Cortex of kidney (tissue), 1 donor: Measurements from ENCODE around the gene CEP44.
"Not testable (repeated sequence)": the region's sequence is repeated elsewhere in the genome, so short reads cannot be mapped to it uniquely, and the experiment has no call there.

Experiments
- DNase-seq: peaks from one replicate; lab custom pipeline; 2025; lab: John Stamatoyannopoulos, UW

Gene CEP44

DNA sequence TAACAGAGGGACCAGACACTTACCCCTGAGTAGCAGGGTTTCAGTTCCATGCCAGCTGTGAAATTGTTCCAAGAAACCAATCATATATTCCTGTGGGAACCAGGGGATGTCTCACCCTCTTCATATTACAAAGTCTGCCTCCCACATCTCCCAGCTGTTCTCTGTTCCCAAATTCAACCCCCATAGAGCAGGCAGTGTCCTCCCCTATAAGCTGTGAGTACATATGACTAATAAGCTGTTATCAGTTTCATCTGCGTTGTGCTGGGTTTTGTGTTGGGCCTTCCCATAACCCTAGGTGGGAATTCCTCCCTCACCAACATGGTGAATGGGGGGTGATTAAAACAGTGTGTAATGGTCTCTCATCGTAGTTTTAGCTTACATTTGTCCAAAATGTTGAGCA lies 41.0 kb downstream of the CEP44 start:
- DNase-seq, result no peak

DNA sequence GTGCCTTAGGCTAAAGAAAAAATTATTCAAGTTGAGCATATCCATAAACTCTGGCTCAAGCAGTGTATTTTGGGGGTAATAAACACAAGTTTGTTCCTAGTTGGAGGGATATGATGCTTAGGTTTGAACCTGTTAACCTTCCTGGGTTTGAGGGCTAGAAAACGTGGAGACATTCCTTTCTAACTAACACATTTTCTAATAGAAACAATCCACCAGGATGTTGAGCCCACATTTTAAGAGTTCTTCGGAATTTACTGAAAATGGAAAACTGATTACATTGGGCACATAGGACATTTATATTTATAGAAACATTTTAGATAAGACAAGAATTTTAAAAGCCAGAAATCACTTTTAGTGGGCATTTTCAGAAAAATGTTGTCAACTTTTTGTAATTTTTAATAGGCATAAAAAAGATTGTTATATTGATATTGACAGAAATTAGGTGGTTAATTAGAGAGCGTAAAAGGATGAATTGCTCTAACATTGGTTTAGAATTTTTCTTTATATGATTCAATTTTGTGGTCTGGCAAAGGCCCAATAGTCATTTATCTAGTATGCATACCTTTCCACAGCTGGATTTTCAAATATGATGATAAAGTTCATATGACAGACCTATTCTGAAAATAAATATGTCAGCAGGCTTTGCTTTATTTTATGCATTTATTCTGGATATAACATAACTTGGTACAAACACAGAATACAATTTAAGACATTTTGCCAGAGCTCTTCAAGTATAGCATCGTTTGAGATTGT lies 49.2 kb downstream of the CEP44 start:
- no peak for DNase-seq

DNA sequence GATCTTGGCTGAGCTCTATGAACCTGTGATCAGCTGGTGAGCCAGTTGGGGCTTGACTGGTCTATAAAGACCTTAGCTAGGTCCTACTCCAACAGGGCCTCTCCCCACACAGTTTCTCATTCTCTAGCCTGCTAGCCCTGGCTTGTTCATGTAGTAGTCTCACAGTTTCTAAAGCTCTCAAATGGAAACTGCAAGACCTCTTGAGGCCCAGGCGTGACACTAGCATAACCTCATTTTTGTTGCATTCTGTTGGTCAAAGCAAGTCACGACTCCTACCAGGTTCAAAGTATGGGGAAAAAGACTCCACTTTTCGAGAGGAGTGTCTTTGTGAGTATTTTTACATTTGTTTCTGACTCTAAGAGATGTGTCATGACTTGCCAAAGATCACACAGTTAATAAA lies 50.9 kb downstream of the CEP44 start:
- DNase-seq, result no peak

DNA sequence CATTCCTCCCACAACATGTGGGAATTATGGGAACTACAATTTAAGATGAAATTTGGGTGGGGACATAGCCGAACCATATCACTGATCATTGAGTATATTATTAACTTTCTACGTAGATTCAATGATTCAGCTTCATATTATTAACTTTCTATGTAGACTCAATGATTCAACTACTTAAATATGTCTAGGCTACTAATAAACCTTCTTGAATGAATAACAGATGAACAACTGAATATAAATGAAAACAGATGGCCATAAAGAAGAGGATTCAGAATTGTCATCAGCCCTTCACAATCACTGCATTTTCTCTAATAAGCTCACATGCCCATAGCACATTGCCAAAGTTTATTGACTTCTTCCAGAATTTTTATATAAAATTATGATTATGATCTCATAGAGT lies 57.0 kb downstream of the CEP44 start:
- DNase-seq, result no peak

DNA sequence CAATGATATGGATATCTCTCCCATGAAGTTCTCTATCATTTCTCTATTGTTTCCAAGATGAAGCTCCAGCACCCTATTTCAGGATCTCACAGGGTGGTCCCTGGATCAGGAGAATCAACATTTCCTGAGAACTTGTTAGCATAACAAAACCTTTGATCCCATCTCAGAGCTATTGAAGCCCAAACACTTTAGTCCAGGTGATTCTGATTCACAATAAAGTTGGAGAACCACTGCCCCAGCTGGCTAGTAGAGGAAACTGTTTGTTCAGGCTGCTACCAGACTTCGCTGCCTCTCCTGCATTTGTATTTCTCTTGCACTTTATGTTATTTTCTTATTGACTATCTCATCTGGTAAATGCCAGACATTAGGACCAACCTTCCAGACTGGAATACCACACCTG lies 65.4 kb downstream of the CEP44 start:
- DNase-seq, result no peak

DNA sequence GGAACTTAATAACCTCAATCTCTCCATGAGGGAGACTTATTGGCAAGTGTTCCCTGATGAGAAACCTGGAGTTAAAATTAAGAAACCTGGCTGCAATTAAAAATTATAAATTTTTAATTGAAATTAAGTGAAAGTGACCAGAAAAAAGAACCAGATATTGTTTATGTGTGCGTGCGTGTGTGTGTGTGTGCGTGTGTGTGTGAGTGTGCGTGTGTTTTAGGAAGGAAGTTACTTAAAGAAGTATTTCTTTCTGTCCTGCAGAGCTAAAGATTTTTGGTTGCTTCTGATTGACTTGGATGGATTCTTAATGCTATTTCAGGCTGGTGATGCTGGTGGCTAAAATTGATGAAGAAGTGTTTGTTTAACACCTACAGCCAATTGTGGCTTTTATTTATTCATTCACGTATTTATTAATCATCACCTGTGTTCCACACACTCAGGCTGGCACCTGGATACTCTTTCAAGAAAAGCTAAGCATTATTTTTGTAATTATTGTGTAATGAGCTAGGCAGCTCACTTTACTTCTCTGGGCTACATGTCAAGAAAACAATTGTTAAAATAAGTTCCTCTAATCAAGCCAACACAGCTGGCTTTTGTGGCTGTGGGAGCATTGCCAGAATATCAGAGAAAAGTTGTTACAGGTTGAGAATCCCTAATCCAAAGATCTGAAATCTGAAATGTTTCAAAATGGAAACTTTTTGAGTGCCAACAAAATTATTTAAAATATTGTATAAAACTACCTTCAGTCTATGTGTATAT lies 68.5 kb downstream of the CEP44 start:
- DNase-seq, result no peak

DNA sequence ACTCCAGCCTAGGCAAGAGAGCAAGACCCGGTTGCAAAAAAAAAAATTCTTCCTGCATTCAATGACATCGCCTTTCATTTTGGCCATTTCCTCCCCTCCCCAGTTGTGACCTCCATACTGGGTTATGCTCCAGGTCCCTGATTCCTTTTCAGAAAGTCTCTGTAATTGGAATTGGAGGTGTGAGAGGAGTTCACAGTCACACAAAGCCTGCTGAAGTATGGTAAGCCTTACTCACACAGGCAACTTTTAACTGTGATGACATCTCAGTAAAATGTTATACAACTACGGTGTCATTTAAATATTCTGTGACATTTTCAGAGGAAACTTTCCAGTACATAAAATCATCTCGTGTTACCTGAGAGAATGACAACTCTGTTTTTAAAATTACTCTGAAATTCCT lies 73.6 kb downstream of the CEP44 start:
- DNase-seq, result no peak

DNA sequence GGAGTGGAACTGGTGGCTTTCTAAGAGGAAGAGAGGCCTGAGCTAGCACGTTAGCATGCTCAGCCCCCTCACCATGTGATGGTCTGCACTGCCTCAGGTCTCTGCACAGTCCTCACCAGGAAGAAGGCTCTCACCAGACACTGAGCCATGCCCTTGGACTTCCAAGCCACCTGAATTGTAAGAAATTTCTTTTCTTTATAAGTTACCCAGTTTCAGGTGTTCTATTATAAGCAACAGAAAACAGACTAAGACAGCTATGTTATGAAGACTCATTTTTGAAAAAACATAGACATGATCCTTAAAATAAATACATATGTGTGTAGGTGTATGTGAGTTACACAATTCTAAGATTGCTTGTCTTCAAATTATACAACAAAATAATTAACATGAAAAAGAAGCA lies 74.7 kb downstream of the CEP44 start:
- no peak for DNase-seq

DNA sequence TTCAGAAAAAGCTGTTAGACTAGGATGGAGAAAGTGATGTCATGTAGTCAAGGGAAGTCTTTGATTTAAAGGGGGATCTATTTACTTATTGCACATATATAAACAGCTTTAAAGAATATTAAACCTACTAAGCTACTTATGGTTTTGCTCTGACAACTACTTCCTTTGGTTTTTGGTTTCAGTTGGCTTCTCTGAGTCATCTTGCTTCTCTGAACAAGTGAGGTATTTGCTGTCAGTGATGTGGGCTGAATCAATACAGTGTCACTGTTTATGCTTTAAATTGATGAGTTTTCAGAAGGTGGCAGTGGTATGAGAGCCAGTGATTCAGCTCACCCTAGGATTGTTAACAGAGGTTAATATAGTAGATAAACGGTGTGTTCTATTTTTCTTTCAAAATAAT lies 75.1 kb downstream of the CEP44 start:
- no peak for DNase-seq

DNA sequence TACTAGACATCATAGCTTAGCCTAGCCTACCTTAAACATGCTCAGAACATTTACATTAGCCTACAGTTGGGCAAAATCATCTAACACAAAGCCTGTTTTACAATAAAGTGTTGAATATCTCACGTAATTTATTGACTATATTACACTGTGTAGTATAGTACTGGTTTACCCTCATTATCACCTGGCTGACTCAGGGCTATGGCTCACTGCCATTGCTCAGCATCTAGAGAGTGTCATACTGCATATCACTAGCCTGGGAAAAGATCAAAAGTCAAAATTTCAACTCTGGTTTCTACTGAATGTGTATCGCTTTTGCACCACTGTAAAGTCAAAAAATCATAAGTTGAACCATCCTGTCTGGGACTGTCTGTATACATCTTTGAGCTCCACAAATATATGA lies 78.6 kb downstream of the CEP44 start:
- no peak for DNase-seq

DNA sequence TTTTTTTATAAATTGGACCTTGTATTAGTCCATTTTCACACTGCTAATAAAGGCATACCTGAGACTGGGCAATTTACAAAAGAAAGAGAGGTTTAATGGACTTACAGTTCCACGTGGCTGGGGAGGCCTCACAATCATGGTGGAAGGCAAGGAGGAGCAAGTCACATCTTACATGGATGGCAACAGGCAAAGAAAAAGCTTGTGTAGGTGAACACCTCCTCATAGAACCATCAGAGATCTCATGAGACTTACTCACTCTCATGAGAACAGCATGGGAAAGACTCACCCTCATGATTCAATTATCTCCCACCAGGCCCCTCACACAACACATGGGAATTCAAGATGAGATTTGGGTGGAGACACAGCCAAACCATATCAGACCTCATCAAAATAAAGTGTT lies 80.1 kb downstream of the CEP44 start:
- DNase-seq, result not testable (repeated sequence)

DNA sequence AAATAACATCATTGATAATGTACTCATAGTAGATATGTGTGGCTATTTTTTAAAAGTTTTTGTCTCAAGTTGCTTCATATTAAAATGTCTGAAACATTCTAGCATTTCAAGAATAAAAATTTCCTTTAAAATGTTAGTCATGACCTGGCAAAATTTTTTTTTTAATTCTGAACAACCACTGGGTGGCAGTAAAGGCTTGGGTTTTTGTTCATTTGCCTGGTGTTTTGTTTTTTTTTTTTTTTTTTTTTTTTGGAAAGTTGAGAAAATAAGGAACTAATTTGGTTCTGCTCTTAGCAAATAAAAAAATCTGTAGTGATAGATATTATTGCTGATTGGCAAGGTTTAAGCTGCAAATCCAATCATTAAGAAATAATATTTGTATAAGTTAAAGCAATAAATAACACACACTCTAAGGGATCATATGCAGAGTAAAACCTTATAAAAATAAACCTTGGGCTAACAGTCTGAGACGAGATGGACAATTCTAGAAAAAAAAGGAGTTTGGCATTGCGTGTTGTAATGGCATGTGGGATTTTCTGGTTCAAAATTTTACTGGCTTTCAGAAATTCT lies 81.4 kb downstream of the CEP44 start:
- no peak for DNase-seq

DNA sequence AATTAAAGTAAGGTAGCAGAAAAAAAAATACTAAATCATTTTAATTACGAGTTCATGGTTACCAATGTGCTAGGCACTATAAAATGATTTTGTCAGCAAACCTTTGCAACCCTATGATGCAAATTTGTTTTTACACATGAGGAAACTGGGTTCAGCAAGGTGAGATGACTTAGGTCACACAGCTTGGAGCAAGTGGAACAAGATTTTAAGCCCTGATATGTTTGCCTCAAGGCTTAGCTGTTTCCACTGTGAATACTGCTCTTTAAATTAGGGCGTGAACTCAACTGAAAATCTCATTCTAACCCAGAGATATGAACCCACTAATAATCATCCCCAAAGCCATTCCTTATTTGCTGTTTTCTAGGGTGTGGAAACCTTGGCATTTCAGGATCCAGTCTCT lies 86.3 kb downstream of the CEP44 start:
- no peak for DNase-seq

DNA sequence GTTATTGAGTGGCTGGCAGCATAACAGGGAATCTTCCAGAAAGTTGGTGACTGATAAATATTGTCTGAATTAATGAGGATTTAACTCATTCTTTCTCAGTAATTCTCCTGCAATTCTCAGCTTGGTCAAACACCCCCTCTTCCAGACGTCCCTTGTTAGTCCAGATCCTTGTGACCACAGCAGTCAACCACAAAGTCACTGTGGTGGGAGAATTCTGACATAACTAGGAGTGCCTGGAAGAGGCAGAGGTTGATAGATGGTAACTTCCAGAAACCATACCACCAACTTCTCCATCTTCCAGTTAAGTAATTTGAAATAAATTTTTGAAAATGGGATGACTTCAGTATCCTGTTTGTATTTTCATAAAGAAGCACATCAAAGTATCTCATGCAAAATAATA lies 90.1 kb downstream of the CEP44 start:
- DNase-seq, result no peak

DNA sequence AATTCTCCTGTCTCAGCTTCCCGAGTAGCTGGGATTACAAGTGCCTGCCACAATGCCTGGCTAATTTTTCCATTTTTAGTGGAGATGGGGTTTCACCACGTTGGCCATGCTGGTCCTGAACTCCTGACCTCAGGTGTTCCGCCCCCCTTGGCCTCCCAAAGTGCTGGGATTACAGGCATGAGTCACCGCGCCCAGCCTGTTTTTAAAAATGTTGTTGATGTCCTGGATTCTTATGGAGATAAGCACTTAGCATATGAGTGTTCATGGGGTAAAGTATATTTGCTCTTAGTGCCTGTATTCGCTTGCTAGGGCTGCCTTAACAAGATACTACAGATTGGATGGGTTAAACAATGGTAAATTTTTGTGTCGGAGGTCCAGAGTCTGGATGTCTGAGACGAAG lies 91.7 kb downstream of the CEP44 start:
- no peak for DNase-seq

DNA sequence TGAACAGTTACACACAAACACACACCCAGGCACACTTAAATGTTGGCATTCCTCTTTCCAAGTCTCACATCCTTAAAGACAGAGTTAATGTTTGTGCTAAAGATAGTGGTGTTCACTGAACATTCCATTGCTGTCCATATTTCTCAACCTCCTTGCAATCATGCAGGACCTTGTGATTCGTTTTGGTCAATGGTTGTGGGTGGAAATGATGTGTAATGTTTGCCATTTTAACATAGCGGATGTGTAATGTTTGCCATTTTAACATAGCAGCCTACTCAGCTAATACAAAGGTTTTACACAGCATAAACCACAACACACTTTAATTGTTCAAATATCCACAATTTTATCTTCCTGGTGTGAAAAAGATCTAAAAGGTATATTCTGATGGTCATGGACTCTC lies 93.9 kb downstream of the CEP44 start:
- no peak for DNase-seq

DNA sequence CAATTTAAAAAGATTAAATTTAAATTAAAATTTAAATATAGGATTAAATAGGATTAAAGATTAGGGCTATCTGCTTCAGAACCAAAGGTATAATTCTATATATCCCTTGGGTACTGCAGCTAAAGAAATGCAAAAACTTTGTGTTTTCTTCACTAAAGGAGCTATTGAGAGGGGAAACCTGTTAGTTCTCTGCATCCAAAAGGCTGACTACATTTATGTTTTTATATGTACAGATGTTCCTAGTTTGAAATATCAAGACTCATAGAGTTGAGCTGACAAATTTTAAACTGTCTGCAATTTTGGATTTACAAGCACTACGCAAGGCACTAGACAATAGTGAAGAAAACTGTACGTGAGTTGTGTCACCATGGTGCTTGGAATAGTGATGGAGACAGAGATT lies 95.2 kb downstream of the CEP44 start:
- DNase-seq, result no peak

DNA sequence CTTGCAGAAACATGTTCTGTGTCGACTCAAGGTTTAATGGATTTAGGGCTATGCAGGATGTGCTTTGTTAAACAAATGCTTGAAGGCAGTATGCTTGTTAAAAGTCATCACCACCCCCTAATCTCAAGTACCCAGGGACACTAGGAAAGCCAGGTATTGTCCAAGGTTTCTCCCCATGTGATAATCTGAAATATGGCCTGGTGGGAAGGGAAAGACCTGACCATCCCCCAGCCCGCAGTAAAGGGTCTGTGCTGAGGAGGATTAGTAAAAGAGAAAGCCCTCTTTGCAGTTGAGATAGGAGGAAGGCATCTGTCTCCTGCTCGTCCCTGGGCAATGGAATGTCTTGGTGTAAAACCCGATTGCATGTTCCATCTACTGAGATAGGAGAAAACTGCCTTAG lies 96.5 kb downstream of the CEP44 start:
- DNase-seq, result not testable (repeated sequence)

DNA sequence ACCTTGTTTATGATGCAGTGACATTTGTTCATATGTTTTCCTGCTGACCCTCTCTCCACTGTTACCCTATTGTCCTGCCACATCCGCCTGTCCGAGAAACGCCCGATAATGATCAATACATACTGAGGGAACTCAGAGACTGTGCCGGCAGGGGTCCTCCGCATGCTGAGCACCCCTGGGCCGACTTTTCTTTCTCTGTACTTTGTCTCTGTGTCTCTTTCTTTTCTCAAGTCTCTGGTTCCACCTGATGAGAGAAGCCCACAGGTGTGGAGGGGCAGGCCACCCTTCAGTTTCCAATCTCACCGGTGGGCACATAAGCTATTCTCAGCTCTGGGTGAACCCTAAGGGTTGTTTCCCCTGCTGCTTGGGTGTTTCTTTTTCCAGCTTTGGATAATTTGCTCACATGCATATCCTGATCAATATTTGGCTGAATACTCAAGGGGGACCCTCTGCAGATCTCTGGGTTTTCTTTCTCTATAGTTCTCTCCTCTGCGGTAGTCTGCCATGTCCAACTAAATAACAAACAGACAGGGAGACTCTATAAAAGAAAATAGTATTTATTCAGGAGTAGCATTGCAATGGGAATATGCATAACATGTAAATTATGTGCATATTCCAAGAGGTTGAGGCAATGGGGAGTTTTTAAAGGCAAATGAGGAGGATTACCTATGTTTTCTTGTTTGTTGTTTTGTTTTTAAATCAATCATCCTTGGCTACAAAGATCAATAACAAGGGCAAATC lies 97.2 kb downstream of the CEP44 start:
- no peak for DNase-seq

DNA sequence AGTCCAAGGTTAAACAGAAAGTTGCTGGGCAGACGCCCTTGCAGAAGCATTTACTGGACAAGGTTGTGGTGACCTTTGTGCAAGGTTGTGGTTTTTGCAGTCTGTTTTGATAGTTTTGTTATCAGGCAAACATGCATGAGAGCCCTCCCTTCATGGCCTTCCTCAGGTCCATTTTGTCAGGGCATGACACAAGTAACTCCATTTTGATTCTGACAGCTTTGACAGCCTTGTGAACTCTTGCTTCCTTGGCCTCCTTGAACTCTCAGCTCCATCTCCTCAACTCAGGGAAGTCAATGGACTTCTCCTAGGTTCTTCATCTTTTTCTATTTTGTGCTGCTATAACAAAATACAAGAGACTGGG lies 97.7 kb downstream of the CEP44 start:
- no peak for DNase-seq
